K562 (cell line): Measurements from ENCODE around the gene PACSIN1. TPM values are rescaled to one million over a fixed set of nuclear protein-coding genes. Genes with fewer than 3 reads are reported as not detected.

ENCODE experiments used
- BHLHE40 ChIP-seq: IDR thresholded peaks from 2 replicates; pipeline ENCODE4 v1.6.1; 2011; ENCODE audit warnings: low read length, improper control_type of control experiment
- FOXJ2 ChIP-seq: fragments of 200-800 bp; sonication (Bioruptor generic); IDR thresholded peaks from 2 replicates; pipeline ENCODE4 v1.6.1; 2016; ENCODE audit warnings: missing genetic modification characterization, missing compliant biosample characterization
- HDAC1 ChIP-seq, 2 experiments: fragments of 450-650 bp; IDR thresholded peaks; 2 replicates each; pipeline ENCODE4 v1.6.1; 2016 to 2017; ENCODE audit warnings: inconsistent platforms in 1 of 2, mild to moderate bottlenecking in 1 of 2, moderate library complexity in 1 of 2
- JUNB ChIP-seq: fragments of 450-650 bp; formaldehyde crosslinking; conservative IDR thresholded peaks from 2 replicates; pipeline ENCODE4 v1.4.0; 2020; ENCODE audit warnings: mild to moderate bottlenecking
- MYC ChIP-seq, 2 experiments: fragments of 250-450 bp in 1 of 2; sonication (Bioruptor Pico) in 1 of 2; IDR thresholded peaks; 2 replicates each; pipeline versions ENCODE4 v1.5.1 to v1.6.1; 2012 to 2021; ENCODE audit warnings: low read depth in 2 of 2, borderline replicate concordance in 1 of 2, improper control_type of control experiment in 1 of 2, low read length in 1 of 2, mild to moderate bottlenecking in 1 of 2, moderate library complexity in 1 of 2
- NEUROD1 ChIP-seq: fragments of 150-350 bp; IDR thresholded peaks from 2 replicates; pipeline ENCODE4 v1.6.1; 2014; ENCODE audit warnings: borderline replicate concordance, low read length, low read depth; ENCODE audit not compliant: partially characterized antibody
- PHTF2 ChIP-seq: fragments of 250-450 bp; sonication (Bioruptor Pico); IDR thresholded peaks from 2 replicates; pipeline ENCODE4 v1.5.0; 2021; ENCODE audit warnings: mild to moderate bottlenecking
- POLR2AphosphoS5 ChIP-seq: IDR thresholded peaks from 2 replicates; pipeline ENCODE4 v1.6.1; 2011; ENCODE audit warnings: mild to moderate bottlenecking, low read depth, low read length, moderate library complexity; ENCODE audit not compliant: control insufficient read depth, insufficient read depth
- POLR3G ChIP-seq: IDR thresholded peaks from 2 replicates; pipeline ENCODE4 v1.6.1; 2011; ENCODE audit not compliant: insufficient read length, insufficient replicate concordance; ENCODE audit errors: extremely low read depth
- PRPF4 ChIP-seq: fragments of 200-400 bp; formaldehyde crosslinking; IDR thresholded peaks from one replicate; pipeline ENCODE4 v1.6.1; 2017; ENCODE audit warnings: low read length, low read depth, mild to moderate bottlenecking; ENCODE audit not compliant: insufficient read depth, poor library complexity, severe bottlenecking
- PTBP1 ChIP-seq: fragments of 200-400 bp; formaldehyde crosslinking; IDR thresholded peaks from 2 replicates; pipeline ENCODE4 v1.6.1; 2017; ENCODE audit warnings: low read depth, low read length
- RCOR1 ChIP-seq, 2 experiments: IDR thresholded peaks; 2 replicates each; pipeline ENCODE4 v1.6.1; 2012; ENCODE audit warnings: low read depth in 2 of 2, low read length in 2 of 2, borderline replicate concordance in 1 of 2, improper control_type of control experiment in 1 of 2
- ZNF121 ChIP-seq: sonication (generic); formaldehyde crosslinking; conservative IDR thresholded peaks from 2 replicates; pipeline ENCODE4 v1.8.0; 2022; ENCODE audit warnings: missing genetic modification reagents
- polyA plus RNA-seq, 8 experiments: library from polyadenylated mRNA; depleted of rRNA in 4 of 8; stranded (reverse) in 5 of 8; unstranded in 3 of 8; fragments of >200 nt; fragmentation: Nextera tagmentation in 2 of 8; fragmentation: Illumina TruSeq in 1 of 8; extraction: Ambion mirVana in 2 of 8; extraction: Trizol in 1 of 8; gene quantifications; 2 replicates each; pipeline versions ENCODE4 v1.2.1 to v1.2.3, GENCODE V29; 2011 to 2014; ENCODE audit warnings: inconsistent platforms in 1 of 8, missing spikeins in 1 of 8
- total RNA-seq, 7 experiments: library from RNA; depleted of rRNA in 6 of 7; stranded (reverse); fragments of >200 nt in 6 of 7; fragmentation: Illumina TruSeq in 2 of 7; extraction: Trizol in 2 of 7; gene quantifications; 2 replicates each; pipeline versions ENCODE4 v1.2.1 to v1.2.3, GENCODE V29; 2011 to 2021; ENCODE audit warnings: low replicate concordance in 1 of 7
- TF ChIP-seq, protein P1 (sequence below), 2 experiments: fragments of 250-450 bp in 1 of 2; fragments of 450-650 bp in 1 of 2; sonication (Bioruptor Pico) in 1 of 2; IDR thresholded peaks; 2 replicates each; pipeline versions ENCODE4 v1.6.1 to v1.8.0; 2016 to 2021; ENCODE audit warnings: mild to moderate bottlenecking in 2 of 2, moderate library complexity in 2 of 2, missing compliant biosample characterization in 1 of 2, missing genetic modification characterization in 1 of 2
- TF ChIP-seq, protein P2 (sequence below): fragments of 450-650 bp; formaldehyde crosslinking; IDR thresholded peaks from 2 replicates; pipeline ENCODE4 v1.4.0; 2020; ENCODE audit warnings: mild to moderate bottlenecking
- TF ChIP-seq, protein P3 (sequence below), 2 experiments: IDR thresholded peaks; 2 replicates each; pipeline ENCODE4 v1.6.1; 2011; ENCODE audit warnings: borderline replicate concordance in 1 of 2, control low read depth in 1 of 2, low read depth in 1 of 2, low read length in 1 of 2, mild to moderate bottlenecking in 1 of 2, mixed read lengths in 1 of 2, moderate library complexity in 1 of 2; ENCODE audit not compliant: insufficient read depth in 1 of 2, insufficient read length in 1 of 2, poor library complexity in 1 of 2, severe bottlenecking in 1 of 2; ENCODE audit errors: extremely low read depth in 1 of 2
- TF ChIP-seq, protein P4 (sequence below): IDR thresholded peaks from 2 replicates; pipeline ENCODE4 v1.6.1; 2011; ENCODE audit not compliant: insufficient read length; ENCODE audit errors: extremely low read depth
- TF ChIP-seq, protein P5 (sequence below): IDR thresholded peaks from 2 replicates; pipeline ENCODE4 v1.6.1; 2011; ENCODE audit warnings: borderline replicate concordance, low read depth, mild to moderate bottlenecking, moderate library complexity, low read length; ENCODE audit not compliant: insufficient read depth, poor library complexity, severe bottlenecking
- TF ChIP-seq, protein P6 (sequence below): sonication (generic); formaldehyde crosslinking; IDR thresholded peaks from 2 replicates; pipeline ENCODE4 v1.8.1; 2023; ENCODE audit warnings: mild to moderate bottlenecking, missing genetic modification reagents, moderate library complexity

PACSIN1 gene
- total and polyA plus RNA-seq, 9 of the 15 experiments (the other 6 are each of a cell fraction or from before 2014, with no cell fraction given): 0.01 to 1.7 (median 0.45) TPM

DNA sequence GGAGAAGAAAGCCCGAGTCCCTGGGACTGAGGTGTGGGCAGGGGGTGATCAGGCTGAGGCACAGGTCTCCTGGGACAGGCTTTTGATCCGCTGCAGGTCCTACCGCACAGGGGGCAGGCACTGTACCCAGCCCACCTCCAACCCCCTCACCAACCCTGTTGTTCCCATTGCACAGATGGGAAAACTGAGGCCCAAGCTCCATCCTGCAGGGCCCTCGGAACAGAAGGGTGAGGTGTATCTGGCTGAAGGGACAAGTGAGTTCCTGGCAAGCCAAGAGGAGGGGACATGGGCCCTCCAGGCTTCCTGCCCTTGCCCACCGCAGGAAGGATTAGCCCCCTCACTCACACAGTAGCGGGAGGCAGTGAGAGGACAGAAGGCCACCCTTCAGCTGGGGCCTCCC, 106.7 kb downstream of the PACSIN1 start (continued):
- TF ChIP-seq, protein P1, sequence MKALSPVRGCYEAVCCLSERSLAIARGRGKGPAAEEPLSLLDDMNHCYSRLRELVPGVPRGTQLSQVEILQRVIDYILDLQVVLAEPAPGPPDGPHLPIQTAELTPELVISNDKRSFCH (CRISPR knock-in tag; IDR thresholded peaks at IDR 0.05): no peak
- TF ChIP-seq, protein P1 (tag; IDR thresholded peaks at IDR 0.05): 0 out of 2 replicates have a peak, but pooled peaks have one; percentile 37
- TF ChIP-seq, protein P2, sequence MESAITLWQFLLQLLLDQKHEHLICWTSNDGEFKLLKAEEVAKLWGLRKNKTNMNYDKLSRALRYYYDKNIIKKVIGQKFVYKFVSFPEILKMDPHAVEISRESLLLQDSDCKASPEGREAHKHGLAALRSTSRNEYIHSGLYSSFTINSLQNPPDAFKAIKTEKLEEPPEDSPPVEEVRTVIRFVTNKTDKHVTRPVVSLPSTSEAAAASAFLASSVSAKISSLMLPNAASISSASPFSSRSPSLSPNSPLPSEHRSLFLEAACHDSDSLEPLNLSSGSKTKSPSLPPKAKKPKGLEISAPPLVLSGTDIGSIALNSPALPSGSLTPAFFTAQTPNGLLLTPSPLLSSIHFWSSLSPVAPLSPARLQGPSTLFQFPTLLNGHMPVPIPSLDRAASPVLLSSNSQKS (CRISPR knock-in tag): no peak
- TF ChIP-seq PHTF2 (no peak), NEUROD1 (no peak), POLR2AphosphoS5 (no peak), FOXJ2 (tag) (no peak), HDAC1 (IDR thresholded peaks at IDR 0.05) (peak in 1 of 2 experiments; percentile 19; a peak in 1 of 4 replicates), MYC (IDR thresholded peaks at IDR 0.05; ENCODE audit: low read depth, low read length) (no peak), MYC (CRISPR knock-in tag; IDR thresholded peaks at IDR 0.05; ENCODE audit: borderline replicate concordance, low read depth) (no peak), RCOR1 (IDR thresholded peaks at IDR 0.05; ENCODE audit: borderline replicate concordance in 1 of 2, low read depth in 2 of 2, low read length in 2 of 2) (peak; percentile 42 to 89; a peak in 3 of 4 replicates), PRPF4 (no peak), JUNB (no peak), POLR3G (no peak), PTBP1 (peak; percentile 95), BHLHE40 (no peak), ZNF121 (CRISPR knock-in tag) (peak; percentile 33; the same call in 1 of the 2 replicates)
- TF ChIP-seq, protein P3, sequence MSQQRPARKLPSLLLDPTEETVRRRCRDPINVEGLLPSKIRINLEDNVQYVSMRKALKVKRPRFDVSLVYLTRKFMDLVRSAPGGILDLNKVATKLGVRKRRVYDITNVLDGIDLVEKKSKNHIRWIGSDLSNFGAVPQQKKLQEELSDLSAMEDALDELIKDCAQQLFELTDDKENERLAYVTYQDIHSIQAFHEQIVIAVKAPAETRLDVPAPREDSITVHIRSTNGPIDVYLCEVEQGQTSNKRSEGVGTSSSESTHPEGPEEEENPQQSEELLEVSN (IDR thresholded peaks at IDR 0.05; ENCODE audit: borderline replicate concordance in 1 of 2, extremely low read depth in 1 of 2, insufficient read depth in 1 of 2, insufficient read length in 1 of 2, low read depth in 1 of 2, low read length in 1 of 2, poor library complexity in 1 of 2, severe bottlenecking in 1 of 2): no peak
- TF ChIP-seq, protein P4, sequence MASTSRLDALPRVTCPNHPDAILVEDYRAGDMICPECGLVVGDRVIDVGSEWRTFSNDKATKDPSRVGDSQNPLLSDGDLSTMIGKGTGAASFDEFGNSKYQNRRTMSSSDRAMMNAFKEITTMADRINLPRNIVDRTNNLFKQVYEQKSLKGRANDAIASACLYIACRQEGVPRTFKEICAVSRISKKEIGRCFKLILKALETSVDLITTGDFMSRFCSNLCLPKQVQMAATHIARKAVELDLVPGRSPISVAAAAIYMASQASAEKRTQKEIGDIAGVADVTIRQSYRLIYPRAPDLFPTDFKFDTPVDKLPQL: no peak
- TF ChIP-seq, protein P5, sequence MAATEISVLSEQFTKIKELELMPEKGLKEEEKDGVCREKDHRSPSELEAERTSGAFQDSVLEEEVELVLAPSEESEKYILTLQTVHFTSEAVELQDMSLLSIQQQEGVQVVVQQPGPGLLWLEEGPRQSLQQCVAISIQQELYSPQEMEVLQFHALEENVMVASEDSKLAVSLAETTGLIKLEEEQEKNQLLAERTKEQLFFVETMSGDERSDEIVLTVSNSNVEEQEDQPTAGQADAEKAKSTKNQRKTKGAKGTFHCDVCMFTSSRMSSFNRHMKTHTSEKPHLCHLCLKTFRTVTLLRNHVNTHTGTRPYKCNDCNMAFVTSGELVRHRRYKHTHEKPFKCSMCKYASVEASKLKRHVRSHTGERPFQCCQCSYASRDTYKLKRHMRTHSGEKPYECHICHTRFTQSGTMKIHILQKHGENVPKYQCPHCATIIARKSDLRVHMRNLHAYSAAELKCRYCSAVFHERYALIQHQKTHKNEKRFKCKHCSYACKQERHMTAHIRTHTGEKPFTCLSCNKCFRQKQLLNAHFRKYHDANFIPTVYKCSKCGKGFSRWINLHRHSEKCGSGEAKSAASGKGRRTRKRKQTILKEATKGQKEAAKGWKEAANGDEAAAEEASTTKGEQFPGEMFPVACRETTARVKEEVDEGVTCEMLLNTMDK: no peak
- TF ChIP-seq, protein P6, sequence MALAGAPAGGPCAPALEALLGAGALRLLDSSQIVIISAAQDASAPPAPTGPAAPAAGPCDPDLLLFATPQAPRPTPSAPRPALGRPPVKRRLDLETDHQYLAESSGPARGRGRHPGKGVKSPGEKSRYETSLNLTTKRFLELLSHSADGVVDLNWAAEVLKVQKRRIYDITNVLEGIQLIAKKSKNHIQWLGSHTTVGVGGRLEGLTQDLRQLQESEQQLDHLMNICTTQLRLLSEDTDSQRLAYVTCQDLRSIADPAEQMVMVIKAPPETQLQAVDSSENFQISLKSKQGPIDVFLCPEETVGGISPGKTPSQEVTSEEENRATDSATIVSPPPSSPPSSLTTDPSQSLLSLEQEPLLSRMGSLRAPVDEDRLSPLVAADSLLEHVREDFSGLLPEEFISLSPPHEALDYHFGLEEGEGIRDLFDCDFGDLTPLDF (CRISPR knock-in tag): no peak
